HG03103 (cell line): ENCODE results near the gene SPIRE1.
"Not testable (repeated sequence)": the region's sequence is repeated elsewhere in the genome, so short reads cannot be mapped to it uniquely, and the experiment has no call there.

Experiments
- ATAC-seq: cut with Tn5 transposase; IDR thresholded peaks from one replicate; pipeline ENCODE4 v1.9.1; 2021; ENCODE audit warnings: low read depth; ENCODE audit not compliant: unreplicated experiment

SPIRE1 gene

DNA sequence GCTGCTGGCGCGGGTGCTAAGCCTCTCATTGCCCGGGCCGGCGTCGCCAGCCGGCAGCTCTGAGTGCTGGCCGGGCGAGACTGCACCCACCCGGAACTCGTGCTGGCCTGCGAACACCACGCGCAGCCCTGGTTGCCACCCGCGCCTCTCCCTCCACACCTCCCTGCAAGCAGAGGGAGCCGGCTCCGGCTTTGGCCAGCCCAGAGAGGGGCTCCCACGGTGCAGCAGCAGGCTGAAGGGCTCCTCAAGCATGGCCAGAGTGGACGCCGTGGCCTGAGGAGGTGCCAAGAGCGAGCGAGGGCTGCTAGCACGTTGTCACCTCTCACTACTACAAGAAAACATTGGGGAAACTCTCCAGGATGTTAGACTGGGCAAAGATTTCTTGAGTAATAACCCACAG is 98.6 kb downstream of the SPIRE1 start:
- no peak for ATAC-seq

DNA sequence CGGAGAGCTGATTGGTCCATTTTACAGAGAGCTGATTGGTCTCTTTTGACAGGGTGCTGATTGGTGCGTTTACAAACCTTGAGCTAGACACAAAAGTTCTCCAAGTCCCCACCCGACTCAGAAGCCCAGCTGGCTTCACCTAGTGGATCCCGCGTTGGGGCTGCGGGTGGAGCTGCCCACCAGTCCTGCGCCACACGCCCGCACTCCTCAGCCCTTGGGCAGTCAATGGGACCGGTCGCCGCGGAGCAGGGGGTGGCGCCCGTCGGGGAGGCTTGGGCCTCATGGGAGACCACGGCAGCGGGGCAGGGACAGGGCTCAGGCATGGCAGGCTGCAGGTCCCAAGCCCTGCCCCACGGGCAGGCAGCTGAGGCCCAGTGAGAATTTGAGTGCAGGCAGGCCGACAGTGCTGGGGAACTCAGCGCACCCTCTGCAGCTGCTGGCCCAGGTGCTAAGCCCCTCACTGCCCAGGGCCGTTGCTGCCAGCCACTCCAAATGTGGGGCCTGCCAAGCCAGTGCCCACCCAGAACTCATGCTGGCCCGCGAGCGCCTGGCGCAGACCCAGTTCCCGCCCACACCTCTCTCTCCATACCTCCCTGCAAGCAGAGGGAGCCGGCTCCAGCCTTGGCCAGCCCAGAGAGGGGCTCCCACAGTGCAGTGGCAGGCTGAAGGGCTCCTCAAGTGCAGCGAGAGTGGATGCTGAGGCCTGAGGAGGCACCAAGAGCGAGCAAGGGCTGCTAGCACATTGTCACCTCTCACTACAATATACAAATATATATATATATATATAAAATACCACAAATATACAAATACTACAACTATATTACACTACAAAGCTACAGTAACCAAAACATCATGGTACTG is 100.7 kb downstream of the SPIRE1 start:
- ATAC-seq, result no peak

- no peak for ATAC-seq
Measured at GRCh38 chr18:12554796-12555388, 103.0 kb downstream of the SPIRE1 start.

GRCh38 chr18:12552879-12553242 is 105.0 kb downstream of the SPIRE1 start:
- no peak for ATAC-seq

DNA sequence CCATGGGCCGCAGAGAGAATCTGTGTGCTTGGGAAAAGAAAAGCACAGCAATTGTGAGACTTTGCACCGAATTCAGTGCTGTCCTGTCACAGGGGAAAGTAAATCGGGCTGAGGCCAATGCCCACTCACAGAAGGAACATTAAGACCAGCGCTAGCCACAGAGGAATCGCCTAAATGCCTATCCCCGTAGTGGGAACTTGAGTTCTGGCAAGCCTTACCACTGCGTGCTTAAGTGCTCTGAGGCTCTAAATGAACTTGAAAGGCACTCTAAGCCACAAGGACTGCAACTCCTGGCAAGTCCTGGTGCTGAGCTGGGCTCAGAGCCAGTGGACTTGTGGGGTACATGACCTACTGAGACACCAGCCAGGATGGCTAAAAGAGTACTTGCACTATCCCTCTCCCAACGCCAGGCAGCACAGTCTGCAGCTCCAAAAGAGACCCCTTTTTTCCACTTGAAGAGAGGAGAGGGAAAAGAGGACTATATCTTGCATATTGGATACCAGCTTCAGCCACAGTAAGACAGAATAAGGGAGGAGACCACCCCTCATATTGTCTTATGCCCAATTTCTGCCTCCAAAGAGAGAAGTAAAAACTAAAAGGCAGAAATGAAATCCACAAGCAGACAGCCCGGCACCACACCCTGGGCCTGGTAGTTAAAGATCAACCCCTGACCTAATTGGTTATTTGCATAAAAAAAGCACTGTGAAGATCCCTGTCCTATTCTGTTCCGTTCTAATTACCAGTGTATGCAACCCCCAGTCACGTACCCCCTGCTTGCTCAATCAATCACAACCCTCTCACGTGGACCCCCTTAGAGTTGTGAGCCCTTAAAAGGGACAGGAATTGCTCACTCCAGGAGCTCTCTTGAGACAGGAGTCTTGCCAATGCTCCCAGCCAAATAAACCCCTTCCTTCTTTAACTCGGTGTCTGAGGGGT is 105.7 kb downstream of the SPIRE1 start:
- ATAC-seq, result not testable (repeated sequence)

DNA sequence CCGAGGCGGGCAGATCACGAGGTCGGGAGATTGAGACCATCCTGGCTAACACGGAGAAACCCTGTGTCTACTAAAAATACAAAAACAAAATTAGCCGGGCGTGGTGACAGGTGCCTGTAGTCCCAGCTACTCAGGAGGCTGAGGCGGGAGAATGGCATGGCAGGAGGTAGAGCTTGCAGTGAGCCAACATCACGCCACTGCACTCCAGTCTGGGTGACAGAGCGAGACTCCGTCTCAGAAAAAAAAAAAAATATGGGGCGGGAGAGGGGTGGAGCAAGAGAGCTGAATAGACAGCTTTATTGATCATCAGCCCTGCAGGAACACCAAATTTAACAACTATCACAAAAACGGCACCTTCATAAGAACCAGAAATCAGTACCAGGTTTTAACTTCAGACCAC is 106.4 kb downstream of the SPIRE1 start:
- ATAC-seq, result not testable (repeated sequence)

DNA sequence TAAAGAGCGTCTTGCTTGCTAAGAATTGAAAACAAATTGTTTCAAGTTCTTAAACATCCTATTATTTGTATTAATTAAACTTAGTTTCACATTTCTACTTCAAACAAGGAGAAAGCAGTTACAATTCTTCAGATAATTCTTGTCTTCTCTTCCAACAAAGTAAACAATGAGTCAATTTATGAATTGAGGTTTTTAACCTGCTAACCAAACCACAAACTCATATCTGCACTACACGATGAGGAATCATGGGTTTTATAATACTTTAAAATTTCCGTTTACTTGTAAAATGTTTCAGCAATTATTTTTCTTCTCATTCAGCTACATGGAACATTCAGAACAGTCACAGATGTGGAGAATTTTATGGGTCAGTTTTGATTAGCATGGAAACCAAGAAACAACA is 114.2 kb downstream of the SPIRE1 start:
- ATAC-seq, result no peak

GRCh38 chr18:12540751-12541150 is 117.2 kb downstream of the SPIRE1 start:
- ATAC-seq, result no peak

DNA sequence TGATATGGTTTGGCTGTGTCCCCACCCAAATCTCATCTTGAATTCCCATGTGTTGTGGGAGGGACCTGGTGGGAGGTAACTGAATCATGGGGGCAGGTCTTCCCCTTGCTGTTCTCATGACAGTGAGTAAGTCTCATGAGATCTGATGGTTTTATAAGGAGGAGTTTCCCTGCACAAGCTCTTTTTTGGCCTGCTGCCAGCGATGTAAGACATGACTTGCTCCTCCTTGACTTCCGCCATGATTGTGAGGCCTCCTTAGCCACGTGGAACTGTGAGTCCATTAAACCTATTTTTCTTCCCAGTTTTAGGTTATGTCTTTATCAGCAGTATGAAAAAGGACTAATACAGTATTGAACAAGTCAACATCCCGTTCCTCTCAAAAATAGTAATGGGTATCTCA is 118.7 kb downstream of the SPIRE1 start:
- ATAC-seq, result not testable (repeated sequence)

GRCh38 chr18:12534820-12535219 is 123.1 kb downstream of the SPIRE1 start:
- ATAC-seq, result no peak

- ATAC-seq, result no peak
Measured at GRCh38 chr18:12532661-12533060, 125.2 kb downstream of the SPIRE1 start.

DNA sequence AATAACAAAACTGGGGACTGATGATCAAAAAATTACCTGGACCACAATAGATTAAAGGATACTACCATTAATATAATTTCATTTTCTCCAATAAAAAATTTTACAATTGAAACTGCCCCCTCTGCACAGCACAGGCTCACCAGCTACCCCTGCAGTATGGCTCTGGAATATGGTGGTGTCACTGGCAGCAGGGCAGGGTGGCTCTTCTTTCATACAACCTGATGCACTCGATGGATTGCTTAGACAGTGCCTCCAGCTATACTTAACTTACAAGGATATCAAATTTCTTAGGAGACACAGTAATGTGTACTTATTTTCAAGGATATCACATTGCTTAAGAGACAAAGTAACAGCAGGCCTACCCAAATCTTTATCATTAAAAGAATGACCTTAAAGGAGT is 126.2 kb downstream of the SPIRE1 start:
- no peak for ATAC-seq

DNA sequence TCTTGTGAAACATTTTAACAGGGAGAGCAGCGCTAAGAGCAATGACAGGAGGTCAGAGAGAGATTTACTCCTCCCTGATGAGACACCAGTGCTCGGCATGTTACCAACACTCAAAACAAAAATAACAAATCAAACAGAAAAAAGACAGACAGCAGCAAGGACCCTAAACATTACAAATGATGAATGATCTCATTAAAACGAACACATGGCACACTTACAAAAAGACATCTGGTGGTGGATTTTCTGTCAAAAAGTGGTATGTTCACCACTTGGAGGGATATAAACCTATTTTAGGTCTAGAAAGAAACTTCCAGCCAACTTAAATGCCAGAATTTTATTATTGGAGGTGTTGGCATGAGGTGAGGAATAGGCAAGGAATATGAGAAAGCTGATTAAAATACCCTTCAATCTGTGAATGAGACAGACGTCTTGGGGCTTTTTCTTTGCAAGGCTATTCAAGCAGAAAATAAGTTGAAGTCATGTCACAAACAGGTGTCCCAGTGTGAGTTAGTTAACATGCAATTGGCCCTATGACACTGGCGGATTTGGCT is 137.4 kb downstream of the SPIRE1 start:
- ATAC-seq, result no peak

GRCh38 chr18:12518832-12519531 is 138.9 kb downstream of the SPIRE1 start:
- ATAC-seq, result no peak

DNA sequence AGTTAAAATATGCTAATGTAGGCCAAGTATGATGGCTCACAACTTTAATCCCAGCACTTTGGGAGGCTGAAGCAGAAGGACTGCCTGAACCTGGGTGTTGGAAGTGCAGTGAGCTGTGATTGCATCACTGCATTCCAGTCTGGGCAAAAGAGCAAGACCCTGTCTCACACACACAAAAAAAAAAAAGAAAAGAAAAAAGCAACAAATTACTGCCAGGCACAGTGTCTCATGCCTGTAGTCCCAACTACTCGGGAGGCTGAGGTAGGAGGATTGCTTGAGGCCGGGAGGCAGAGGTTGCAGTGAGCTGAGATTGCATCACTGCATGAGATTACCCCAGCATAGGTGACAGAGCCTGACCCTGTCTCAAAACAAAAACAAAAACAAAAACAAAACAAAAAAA is 139.6 kb downstream of the SPIRE1 start:
- ATAC-seq, result no peak

GRCh38 chr18:12517142-12517825 is 140.6 kb downstream of the SPIRE1 start:
- ATAC-seq, result no peak

- ATAC-seq, result no peak
Measured at GRCh38 chr18:12516049-12516630, 141.8 kb downstream of the SPIRE1 start.

GRCh38 chr18:12515550-12515949 is 142.4 kb downstream of the SPIRE1 start:
- no peak for ATAC-seq

GRCh38 chr18:12507007-12507406 is 150.9 kb downstream of the SPIRE1 start:
- ATAC-seq, result no peak
